ENCODE data around the gene NUP155.

The NUP155 gene

DNA sequence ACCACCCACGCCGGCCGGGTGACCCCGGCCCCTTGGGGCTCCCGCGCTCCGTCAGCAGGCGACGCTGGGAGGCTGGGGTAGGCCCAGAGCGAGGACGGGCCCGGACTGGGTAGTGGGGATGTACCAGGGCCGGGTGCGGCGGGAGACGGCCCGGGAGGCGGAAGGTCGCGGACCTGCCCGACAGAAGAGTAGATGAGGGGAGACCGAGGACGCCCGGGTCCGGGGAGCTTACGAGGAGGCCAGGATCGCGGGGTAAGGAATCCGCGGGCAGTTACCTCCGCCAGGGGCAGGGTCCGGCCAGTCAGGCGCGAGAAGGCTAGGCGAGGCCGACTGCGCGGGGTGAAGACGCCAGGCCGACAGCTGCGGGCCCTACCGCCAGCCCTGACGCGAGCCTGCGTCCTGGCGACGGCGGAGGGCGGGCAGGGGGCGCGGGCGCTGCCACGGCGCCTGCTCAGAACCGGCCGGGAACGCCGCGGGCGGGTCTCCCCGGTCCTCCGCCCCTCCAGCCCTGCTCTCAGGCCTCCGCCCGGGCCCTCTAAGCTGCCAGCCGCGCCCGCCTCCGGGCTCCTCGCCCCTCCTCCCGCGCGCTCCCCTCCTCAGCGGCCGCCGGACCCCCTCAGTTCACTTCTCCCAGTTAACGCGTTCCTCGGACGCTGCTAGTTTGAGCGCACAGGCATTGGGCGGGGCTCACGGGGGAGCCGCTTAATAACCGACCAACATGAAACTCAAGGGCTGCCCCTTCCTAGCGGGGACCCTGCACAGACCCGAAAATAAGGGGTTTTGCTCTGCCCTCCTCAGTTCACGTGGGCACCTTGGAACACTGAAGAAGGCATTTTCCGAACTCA is 121.7 kb downstream of the NUP155 start, which contains the start of gene CPLANE1:
Gene CPLANE1 (minus strand): TSS at position 407 of the 845 bp plus-strand sequence. CDS start 1,678 bp downstream, outside the sequence.
- TF ChIP-seq, protein P1, sequence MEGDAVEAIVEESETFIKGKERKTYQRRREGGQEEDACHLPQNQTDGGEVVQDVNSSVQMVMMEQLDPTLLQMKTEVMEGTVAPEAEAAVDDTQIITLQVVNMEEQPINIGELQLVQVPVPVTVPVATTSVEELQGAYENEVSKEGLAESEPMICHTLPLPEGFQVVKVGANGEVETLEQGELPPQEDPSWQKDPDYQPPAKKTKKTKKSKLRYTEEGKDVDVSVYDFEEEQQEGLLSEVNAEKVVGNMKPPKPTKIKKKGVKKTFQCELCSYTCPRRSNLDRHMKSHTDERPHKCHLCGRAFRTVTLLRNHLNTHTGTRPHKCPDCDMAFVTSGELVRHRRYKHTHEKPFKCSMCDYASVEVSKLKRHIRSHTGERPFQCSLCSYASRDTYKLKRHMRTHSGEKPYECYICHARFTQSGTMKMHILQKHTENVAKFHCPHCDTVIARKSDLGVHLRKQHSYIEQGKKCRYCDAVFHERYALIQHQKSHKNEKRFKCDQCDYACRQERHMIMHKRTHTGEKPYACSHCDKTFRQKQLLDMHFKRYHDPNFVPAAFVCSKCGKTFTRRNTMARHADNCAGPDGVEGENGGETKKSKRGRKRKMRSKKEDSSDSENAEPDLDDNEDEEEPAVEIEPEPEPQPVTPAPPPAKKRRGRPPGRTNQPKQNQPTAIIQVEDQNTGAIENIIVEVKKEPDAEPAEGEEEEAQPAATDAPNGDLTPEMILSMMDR (conservative IDR thresholded peaks at IDR 0.05; ENCODE audit: low read depth, low read length), result no peak

GRCh38 chr5:37248421-37248969 is 122.4 kb downstream of the NUP155 start:
- peak overlapping the region; percentile 80 for H3K4me3 ChIP-seq (ENCODE audit: low read length)
- TF ChIP-seq, protein P1 (conservative IDR thresholded peaks at IDR 0.05; ENCODE audit: low read depth, low read length), result no peak
- no peak for DNase-seq (ENCODE audit: low read depth)

More for the DNA sequence above, 121.7 kb downstream of the NUP155 start, which contains the start of gene CPLANE1:
- H3K4me3 ChIP-seq (ENCODE audit: low read length), result peak within 1 kb of the TSS; percentile 80
- peak; percentile 39 for DNase-seq (ENCODE audit: low read depth)

DNA sequence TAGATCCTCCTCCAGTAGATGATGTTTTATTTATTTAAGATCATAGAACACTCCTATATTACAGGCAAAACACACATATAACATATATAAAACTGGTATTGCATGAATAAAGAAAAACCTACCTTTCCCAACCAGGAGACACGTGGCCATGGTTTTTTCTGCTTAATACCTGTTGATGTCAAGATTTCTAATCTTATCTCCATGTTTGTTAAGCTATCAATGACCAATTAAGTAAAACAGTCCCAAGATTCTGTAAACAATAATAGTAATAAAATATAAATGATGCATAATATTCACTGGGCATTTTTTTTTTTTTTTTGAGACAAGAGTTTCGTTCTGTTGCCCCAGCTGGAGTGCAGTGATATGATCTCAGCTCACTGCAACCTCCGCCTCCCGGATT is 123.4 kb downstream of the NUP155 start:
- TF ChIP-seq, protein P1 (conservative IDR thresholded peaks at IDR 0.05; ENCODE audit: low read depth, low read length), result no peak
- H3K4me3 ChIP-seq (ENCODE audit: low read length), result no peak overlapping the region
- no peak for DNase-seq (ENCODE audit: low read depth)

- TF ChIP-seq, protein P1 (conservative IDR thresholded peaks at IDR 0.05; ENCODE audit: low read depth, low read length), result no peak
- H3K4me3 ChIP-seq (ENCODE audit: low read length), result no peak overlapping the region
- DNase-seq (ENCODE audit: low read depth), result no peak
These were observed 123.9 kb downstream of the NUP155 start for GRCh38 chr5:37247036-37247435.
